Ecto neural progenitor cell (in vitro differentiated cells): ENCODE results near the gene BRD2.

ENCODE experiments used
- DNase-seq: peaks from one replicate; pipeline ENCODE4 v3.0.0-alpha.2; 2018; ENCODE audit warnings: low spot score

Gene BRD2

DNA sequence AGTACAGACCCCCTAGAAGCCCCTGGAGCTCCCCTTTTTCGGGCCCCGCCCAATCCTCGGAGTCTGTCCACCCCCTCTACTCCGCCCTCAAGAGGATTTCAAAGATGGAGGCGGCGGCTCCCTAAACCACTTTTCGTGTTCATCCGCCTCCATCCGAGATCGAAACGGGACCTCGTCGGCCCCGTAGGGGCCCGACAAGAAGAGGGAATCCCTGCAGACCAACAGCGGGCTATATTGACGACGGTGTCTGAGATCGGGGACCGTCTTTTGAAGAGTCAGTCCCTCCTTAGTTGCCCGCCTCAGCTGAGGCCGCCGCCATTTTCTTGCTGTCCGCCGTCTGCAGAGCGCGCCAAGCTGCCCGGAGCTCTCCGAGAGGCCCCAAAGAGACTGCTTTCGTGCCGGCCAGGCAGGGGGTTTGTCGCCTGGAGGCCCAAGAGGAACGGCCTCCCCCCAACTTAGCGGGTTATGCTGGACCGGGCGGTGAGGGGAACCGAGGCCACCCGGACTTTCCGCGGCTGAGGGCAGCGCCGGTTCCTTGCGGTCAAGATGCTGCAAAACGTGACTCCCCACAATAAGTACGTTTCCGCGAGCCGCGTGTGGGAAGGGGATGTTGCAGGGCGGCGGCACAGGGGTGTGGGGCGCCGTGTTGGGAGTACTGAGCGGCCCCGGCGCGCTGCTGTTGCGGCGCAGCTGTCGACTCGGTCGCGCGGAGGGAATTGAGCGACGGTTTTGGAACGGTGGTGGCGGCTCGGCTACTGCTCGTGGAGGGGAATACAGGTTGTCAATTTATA lies 4.2 kb downstream of the BRD2 start:
- peak; percentile 59 for DNase-seq

DNA sequence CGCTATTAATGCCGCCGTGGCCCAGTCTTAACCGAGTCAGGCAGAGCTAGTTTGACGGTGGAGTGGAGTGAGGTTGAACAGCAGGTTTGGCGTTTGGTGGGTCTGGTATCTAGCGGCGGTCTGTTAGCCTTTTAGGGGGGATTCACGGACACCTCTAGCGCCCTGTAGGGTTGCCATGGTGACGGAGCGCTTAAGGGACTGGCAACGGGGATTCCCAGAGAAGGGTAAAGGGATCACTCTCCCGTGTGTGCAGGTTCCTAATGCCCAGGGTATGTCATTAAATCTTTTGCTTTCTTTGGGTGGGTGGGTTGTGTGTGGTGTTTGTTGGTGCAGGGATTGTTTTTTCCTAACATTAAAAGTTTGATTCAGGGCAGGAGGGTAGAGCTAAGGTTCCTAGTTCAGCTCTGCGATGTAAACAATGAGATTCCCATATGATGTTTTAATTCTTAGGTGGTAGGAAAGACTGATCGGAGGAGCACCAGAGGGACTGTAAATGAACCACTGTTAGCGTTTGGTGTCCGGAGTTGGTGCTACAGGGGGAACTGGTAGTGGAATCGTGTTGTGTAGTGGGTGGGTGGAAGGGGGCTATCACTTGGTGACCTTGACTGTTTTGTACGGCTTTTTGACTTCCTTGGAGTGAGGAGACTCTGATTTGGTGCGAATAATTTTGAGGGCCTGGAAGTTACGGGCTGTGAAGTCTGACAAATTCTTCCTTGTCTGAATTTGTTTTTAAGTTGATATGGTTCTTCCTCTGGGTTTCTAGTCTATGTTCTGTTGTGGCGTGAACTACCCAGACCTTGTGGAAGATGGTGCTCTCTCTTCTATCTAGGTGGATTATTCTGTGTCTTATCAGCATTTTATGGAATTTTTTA lies 5.0 kb downstream of the BRD2 start:
- peak; percentile 74 for DNase-seq

DNA sequence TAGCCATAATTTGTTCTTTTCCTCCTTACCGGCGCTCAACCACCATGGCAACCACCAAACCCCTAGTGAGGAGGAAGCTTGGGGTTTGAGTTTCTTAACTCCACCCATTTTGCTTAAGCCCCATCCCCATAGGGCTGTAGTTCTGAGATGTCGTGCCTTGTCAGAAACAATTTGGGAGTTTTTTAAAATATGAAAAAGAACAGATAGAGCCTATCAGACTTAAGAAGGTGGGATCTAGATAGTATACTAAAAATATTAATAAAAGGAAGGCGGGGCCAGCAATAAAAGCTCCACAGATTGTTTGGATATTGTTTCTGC lies 5.6 kb downstream of the BRD2 start:
- no peak for DNase-seq

DNA sequence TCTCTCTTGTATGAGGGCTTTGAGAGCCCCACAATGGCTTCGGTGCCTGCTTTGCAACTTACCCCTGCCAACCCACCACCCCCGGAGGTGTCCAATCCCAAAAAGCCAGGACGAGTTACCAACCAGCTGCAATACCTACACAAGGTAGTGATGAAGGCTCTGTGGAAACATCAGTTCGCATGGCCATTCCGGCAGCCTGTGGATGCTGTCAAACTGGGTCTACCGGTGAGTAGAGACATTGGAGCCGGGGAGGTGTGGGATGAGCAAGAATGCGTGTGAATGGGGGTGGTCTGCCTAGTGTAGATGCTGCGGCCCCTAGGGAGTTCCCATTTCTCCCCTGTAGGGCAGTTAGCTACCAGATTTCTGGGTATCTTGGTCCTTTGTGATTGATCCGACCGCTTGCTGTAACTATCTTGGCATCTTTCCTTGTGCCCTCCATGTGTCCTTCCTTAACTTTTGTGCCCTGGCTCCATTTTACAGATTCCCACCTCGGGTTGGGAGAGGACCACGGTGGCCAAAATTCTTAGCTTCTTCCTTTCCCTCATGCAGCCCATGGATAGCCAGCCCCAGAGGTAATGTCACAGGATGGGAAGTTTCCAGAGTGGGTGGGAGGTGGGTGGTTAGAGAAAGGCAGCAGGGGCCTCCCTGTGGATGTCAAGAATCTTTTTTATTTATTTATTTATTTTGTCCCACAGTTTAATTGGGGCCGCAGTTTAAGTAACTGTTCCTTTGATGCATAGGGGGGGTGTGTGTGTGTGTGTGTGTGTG lies 6.3 kb downstream of the BRD2 start:
- DNase-seq: no peak

DNA sequence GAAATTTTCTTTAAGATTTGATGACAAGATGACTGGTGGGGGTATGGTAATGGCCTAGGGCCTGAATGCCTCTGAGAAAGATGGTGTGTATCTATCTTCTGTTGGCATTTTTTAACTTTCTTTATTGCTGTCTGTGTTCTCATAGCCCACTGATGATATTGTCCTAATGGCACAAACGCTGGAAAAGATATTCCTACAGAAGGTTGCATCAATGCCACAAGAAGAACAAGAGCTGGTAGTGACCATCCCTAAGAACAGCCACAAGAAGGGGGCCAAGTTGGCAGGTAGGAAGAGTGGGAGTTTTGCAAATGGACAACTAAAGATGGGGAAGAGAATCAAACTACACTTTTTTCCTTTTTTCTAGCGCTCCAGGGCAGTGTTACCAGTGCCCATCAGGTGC lies 7.5 kb downstream of the BRD2 start:
- DNase-seq: no peak

DNA sequence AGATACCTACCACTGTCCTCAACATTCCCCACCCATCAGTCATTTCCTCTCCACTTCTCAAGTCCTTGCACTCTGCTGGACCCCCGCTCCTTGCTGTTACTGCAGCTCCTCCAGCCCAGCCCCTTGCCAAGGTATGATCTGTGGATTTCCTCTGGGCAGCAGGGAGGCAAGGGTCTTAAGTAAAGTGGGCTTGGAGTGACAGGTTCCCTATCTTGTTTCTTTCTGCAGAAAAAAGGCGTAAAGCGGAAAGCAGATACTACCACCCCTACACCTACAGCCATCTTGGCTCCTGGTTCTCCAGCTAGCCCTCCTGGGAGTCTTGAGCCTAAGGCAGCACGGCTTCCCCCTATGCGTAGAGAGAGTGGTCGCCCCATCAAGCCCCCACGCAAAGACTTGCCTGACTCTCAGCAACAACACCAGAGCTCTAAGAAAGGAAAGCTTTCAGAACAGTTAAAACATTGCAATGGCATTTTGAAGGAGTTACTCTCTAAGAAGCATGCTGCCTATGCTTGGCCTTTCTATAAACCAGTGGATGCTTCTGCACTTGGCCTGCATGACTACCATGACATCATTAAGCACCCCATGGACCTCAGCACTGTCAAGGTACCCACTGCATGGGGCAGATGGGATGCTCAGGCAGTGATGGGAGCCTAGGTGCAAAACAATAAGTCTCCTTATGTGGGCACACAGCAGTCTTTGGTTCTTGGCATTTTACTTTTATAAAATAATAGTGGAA lies 8.1 kb downstream of the BRD2 start:
- no peak for DNase-seq

DNA sequence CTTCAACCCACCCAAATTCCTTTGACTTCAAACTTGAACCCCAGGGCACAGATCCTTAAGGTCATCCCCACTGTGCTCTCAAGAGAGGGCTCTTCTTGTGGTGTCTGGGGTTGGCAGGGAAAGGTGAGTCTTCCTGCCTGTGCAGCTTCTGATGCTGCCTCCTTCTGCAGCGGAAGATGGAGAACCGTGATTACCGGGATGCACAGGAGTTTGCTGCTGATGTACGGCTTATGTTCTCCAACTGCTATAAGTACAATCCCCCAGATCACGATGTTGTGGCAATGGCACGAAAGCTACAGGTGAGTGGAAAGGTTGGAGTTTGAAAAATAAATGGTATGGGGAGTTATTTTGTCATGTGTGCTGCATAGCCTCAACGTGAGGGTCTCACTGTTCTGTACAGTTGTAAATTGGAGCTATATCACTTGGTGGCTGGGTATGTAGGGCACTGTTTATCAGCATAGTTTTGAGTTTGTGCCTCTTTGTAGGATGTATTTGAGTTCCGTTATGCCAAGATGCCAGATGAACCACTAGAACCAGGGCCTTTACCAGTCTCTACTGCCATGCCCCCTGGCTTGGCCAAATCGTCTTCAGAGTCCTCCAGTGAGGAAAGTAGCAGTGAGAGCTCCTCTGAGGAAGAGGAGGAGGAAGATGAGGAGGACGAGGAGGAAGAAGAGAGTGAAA lies 9.0 kb downstream of the BRD2 start:
- DNase-seq: no peak

DNA sequence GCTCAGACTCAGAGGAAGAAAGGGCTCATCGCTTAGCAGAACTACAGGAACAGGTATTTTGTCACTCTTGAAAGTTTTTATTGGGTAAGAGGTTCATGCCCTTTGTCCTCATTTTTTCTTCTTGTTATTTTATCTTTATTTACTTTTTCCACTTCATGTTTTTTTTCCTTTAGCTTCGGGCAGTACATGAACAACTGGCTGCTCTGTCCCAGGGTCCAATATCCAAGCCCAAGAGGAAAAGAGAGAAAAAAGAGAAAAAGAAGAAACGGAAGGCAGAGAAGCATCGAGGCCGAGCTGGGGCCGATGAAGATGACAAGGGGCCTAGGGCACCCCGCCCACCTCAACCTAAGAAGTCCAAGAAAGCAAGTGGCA lies 9.5 kb downstream of the BRD2 start:
- DNase-seq: no peak

DNA sequence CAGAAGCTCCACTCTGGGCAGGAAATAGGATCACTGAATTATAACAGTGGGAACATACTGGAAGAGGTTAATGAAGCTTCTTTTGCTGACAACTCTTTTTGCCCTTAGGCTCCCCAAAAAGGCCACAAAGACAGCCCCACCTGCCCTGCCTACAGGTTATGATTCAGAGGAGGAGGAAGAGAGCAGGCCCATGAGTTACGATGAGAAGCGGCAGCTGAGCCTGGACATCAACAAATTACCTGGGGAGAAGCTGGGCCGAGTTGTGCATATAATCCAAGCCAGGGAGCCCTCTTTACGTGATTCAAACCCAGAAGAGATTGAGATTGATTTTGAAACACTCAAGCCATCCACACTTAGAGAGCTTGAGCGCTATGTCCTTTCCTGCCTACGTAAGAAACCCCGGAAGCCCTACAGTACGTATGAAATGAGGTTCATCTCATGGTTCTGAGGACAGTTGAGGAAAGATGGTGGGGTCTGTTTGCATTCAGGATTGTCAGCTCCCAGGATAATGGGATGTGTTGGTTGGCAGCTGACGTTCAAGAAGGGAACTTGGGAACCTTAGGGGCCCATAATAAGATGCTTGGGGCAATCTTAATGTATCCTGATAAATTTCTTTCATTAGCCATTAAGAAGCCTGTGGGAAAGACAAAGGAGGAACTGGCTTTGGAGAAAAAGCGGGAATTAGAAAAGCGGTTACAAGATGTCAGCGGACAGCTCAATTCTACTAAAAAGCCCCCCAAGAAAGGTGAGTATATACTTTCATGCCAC lies 11.5 kb downstream of the BRD2 start:
- DNase-seq: no peak

DNA sequence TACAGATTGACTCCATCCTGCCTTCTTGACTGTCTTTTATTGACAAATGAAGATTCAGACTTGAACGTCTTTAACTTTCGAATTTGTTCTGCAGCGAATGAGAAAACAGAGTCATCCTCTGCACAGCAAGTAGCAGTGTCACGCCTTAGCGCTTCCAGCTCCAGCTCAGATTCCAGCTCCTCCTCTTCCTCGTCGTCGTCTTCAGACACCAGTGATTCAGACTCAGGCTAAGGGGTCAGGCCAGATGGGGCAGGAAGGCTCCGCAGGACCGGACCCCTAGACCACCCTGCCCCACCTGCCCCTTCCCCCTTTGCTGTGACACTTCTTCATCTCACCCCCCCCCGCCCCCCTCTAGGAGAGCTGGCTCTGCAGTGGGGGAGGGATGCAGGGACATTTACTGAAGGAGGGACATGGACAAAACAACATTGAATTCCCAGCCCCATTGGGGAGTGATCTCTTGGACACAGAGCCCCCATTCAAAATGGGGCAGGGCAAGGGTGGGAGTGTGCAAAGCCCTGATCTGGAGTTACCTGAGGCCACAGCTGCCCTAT lies 12.2 kb downstream of the BRD2 start:
- DNase-seq: no peak

DNA sequence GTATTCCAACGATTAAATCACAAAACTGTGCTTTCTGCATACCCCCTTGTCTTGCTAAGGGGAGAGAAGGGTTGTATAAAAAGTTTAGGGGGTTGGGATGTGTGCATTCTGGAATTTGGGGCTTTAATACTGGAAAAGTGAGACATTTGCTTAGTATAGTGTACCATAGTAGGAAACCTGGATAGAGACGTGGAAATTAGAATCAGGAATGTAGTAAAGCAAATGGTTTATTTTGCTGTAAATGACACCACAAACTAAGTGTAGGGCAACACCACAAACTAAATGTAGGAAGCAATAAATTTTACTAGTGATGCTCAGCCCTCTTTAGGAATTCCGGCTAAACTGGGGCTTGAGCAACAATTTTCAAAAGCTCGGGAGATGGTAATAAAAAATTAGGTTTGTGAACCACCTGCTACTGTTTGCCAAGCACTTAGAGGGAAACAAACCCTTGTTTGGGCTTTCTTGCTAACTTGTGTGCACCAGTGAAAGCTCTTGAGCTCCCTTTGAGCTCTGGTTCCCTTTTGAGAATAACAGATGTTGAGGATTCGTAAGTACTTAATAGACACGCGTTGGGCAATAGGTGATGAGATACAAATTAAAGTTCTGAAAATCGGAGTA lies 13.8 kb downstream of the BRD2 start:
- no peak for DNase-seq

DNA sequence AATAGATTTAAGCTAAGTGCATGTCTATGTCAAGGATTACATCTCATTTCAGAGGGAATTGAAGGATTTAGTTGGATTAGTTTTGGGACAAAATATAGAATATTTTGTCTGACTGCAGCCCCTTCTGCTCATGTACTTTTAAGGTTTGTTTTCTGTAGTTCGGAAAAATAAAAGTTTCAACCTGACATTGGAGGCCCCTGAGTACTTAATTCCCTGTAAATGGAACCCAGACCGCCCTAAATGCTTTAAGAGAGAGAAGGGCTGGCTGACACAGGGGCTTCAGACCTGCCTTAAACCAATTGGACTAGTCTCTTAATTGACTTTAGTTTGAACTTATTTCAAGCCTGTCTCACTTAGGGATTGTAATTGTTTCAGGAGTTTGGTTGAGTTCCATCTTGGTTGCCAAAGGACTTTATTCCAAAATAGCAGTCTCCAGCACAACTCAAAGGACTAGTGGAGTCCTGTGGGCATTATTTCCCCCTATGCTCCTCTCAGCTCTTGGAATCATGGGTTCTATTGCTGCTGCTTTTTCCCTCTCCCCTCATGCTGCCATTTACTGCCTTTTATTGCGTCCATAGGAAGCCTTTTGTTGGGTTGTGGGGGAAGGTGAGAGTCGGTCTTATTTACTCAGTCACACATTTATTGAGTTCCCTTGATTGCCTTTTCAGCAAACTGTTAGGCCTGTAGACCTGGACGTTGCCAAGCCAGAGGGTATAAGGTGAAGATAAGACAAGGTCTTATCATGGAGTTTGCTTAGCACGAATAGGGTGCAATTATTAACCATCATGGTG lies 14.5 kb downstream of the BRD2 start:
- no peak for DNase-seq

DNA sequence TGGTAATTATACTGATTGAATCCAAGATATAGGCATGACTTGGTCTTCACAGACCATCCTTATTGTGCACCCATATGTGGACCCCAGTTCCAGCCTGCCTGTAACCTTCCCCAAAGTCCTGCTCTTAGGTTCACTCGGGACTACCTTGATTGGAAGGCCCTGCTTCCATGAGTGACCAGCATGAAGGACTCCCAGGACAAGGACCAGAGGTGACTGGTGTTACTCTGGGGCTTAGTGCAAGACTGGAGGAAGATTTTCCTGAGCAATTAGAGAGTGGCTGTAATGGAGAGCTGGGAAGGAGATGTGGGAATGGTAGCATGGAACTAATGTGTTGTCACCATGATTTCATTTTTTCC lies 15.1 kb downstream of the BRD2 start:
- no peak for DNase-seq

DNA sequence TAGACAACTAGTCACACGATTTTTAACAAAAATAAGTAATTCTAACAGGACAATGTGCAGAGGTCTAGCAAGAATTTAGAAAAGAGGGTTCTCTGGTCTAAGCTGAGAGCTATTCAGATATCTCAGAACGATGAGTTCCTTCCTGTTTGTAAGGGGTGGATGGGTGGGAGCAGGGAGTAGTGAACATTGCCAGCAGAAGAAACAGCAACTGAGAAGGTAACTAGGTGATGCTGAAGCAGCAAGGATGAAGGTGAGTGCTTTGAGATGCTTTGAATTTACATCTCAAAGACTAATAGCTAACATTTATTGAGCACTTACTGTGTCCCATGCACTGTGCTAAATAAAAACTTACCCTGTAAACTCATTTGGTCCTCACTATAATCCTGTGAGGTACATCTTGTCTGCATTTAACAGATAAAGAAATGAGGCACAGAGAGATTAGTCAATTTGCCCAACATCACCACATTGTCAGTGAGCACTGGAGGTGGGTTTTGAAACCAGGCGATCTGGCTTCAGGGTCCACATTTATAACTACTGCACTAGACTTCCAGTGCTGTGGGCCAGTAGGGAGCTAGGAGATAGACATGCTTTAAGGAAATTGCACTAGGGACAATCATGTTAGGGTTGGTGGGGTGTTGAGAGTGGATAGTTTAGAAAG lies 15.7 kb downstream of the BRD2 start:
- no peak for DNase-seq

DNA sequence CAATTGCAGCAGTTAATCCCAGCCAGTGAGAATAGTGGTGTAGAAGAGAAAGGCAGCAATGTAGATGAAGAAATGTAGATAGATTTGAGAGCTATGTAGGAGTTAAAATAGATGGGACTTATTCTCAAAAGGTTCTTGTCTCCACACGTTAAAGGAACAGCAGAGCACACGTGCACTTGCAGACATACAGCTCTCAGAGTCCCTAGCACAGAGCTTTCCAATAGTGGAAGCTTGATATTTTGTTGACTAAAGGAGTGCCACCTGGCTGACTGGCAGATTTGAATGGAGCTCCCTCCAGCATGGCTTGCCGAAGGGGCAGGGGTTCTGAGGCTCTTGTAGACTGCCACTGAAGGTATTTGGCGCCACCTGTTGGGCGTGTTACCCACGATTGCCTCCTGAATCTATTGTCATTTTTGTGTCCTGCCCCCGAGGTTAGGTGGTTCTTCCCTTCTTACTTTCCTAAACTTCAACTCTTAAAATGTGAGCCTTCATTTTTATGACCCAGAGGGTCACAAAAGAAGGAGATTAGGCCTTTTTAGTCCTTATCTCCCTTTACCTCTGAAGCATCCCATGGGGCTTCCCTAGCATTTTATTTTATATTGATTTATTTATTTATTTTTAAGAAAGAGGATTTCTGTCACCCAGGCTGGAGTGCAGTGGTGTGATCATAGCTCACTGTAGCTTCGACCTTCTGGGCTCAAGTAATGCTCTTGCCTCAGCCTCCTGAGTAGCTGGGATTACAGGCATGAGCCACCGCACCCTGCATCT lies 16.4 kb downstream of the BRD2 start:
- peak; percentile 80 for DNase-seq

DNA sequence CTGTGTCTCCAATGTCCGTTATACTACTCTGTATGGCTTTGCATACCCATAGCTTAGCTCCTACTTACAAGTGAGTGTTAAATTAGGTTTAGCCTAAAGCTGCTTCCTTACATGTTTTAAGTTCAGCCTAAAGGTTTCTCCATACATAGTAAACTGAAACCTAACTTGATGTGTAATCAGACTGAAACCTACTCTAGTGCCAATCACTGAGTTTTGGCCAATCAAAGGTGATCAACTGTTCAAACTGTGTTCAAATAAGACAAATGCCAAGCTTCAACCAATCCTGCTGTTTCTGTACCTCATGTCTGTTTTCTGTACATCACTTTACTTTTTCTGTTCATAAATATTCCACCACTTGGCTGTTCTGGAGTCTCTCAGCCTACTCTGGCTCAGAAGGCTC lies 21.0 kb downstream of the BRD2 start:
- no peak for DNase-seq

DNA sequence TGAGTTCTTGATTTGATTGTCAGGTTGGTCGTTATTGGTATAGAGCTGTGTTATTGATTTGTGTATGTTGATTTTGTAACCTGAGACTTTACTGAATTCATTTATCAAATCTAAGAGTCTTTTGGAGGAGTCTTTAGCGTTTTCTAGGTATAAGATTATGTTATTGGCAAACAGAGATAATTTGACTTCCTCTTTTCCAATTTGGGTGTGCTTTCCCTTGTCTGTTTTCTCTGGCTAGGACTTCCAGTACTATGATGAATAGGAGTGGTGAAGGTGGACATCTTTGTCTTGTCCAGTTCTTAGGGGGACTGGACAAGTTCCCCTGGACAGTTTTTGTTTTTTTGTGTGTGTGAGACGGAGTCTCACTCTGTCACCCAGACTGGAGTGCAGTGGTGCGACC lies 23.6 kb downstream of the BRD2 start:
- DNase-seq: no peak

DNA sequence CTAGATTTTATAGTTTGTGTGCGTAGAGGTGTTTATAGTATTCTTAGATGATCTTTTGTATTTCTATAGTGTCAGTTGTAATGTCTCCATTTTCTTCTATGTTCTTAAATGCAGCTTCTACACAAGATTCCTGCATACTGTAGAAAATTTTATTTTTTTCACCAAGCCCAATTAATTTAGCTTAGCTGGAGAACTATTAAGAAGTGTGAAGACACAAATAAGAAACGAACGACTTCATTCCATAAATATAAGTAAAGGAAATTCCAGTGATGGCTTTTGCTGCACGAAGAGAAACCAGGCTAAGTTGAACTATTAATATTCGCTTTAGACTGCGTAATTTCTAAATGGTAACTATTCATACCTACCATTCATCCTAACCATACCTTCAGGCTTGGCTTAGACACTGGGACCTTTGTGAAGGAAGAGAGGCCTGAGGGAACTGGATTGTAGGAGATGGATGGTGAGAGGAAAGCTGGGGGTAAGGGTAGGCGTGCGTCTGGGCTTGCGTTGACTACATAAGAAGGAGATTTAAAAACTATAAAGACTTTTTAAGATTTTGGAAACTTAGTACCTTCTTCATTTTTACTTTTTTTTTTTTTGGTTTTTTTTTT lies 25.1 kb downstream of the BRD2 start:
- no peak for DNase-seq
